IMR-90 (cell line): ENCODE data around the gene ABCA9. TPM values are rescaled to one million over a fixed set of nuclear protein-coding genes. Genes with fewer than 3 reads are reported as not detected.

Experiments used
- ATAC-seq: fragments of 200-7000 bp; cut with Tn5 transposase; 2 replicates; pipeline ENCODE4 v1.9.1; 2020; ENCODE audit warnings: low read depth, mild to moderate bottlenecking, moderate library complexity
- BruUV-seq: library from RNA; stranded (reverse); fragments of 400-500 nt; replicated peaks from 2 replicates; lab custom pipeline; 2021; lab: Mats Ljungman, UMichigan
- CTCF ChIA-PET: fragments of 300-600 bp; formaldehyde crosslinking; extraction: SDS; loops from one replicate; lab custom pipeline; 2021; ENCODE audit warnings: antibody characterized with exemption; lab: Yijun Ruan, JAX
- POLR2A ChIA-PET: fragments of 300-600 bp; sonication (Branson Sonifier 250); formaldehyde crosslinking; loops from one replicate; lab custom pipeline; 2022; ENCODE audit warnings: antibody characterized with exemption; ENCODE audit not compliant: unreplicated experiment; lab: Charles Lee
- DNase-seq: peaks from one replicate; pipeline ENCODE4 v3.0.0; 2013
- H2AFZ ChIP-seq: replicated peaks from 2 replicates; pipeline ENCODE3; 2013; ENCODE audit warnings: low read length, mild to moderate bottlenecking; ENCODE audit not compliant: poor library complexity
- H2AK5ac ChIP-seq: 2 replicates; pipeline ENCODE4 v1.6.1; 2013; ENCODE audit warnings: low read depth, low read length, inconsistent platforms
- H2AK9ac ChIP-seq: replicated peaks from 2 replicates; pipeline ENCODE3; 2013; ENCODE audit warnings: mild to moderate bottlenecking, low read depth, low read length, moderate library complexity; ENCODE audit not compliant: poor library complexity
- H2BK120ac ChIP-seq: 2 replicates; pipeline ENCODE4 v1.6.1; 2013; ENCODE audit warnings: low read depth, low read length, inconsistent platforms
- H2BK15ac ChIP-seq: 3 replicates; pipeline ENCODE4 v1.6.1; 2013; ENCODE audit warnings: low read depth, low read length, inconsistent platforms
- H2BK20ac ChIP-seq: 2 replicates; pipeline ENCODE4 v1.6.1; 2013; ENCODE audit warnings: low read depth, mild to moderate bottlenecking, inconsistent platforms, low read length, moderate library complexity
- H2BK5ac ChIP-seq: 2 replicates; pipeline ENCODE4 v1.6.1; 2013; ENCODE audit warnings: mild to moderate bottlenecking, low read depth, low read length, inconsistent platforms; ENCODE audit not compliant: poor library complexity, severe bottlenecking
- H3K14ac ChIP-seq: replicated peaks from 2 replicates; pipeline ENCODE4 v1.6.1; 2013; ENCODE audit warnings: low read depth, low read length, inconsistent platforms
- H3K18ac ChIP-seq: 2 replicates; pipeline ENCODE4 v1.6.1; 2013; ENCODE audit warnings: low read depth, low read length, control low read depth
- H3K23ac ChIP-seq: 2 replicates; pipeline ENCODE4 v1.6.1; 2013; ENCODE audit warnings: low read depth, low read length, inconsistent platforms
- H3K27ac ChIP-seq: 2 replicates; pipeline ENCODE4 v1.5.1; 2013; ENCODE audit warnings: mild to moderate bottlenecking, control low read depth, low read length; ENCODE audit not compliant: insufficient read depth
- H3K27me3 ChIP-seq: 2 replicates; pipeline ENCODE4 v1.6.1; 2013; ENCODE audit warnings: low read length; ENCODE audit not compliant: control insufficient read depth, insufficient read depth
- H3K36me3 ChIP-seq: 2 replicates; pipeline ENCODE4 v1.6.1; 2013; ENCODE audit warnings: low read length, mixed read lengths; ENCODE audit not compliant: control insufficient read depth, insufficient read depth
- H3K4ac ChIP-seq: 2 replicates; pipeline ENCODE4 v1.6.1; 2013; ENCODE audit warnings: low read depth, low read length, inconsistent platforms
- H3K4me1 ChIP-seq: 2 replicates; pipeline ENCODE4 v1.6.1; 2013; ENCODE audit warnings: low read length, mixed read lengths; ENCODE audit not compliant: control insufficient read depth, insufficient read depth
- H3K4me2 ChIP-seq: 2 replicates; pipeline ENCODE4 v1.6.1; 2013; ENCODE audit warnings: low read depth, mild to moderate bottlenecking, control low read depth, low read length, moderate library complexity
- H3K4me3 ChIP-seq: 2 replicates; pipeline ENCODE4 v1.5.1; 2013; ENCODE audit warnings: low read depth, mild to moderate bottlenecking, control low read depth, low read length, moderate library complexity; ENCODE audit not compliant: insufficient read depth
- H3K56ac ChIP-seq: 2 replicates; pipeline ENCODE4 v1.6.1; 2013; ENCODE audit warnings: low read length, inconsistent platforms; ENCODE audit not compliant: insufficient read depth; ENCODE audit errors: extremely low read depth
- H3K79me1 ChIP-seq, 2 experiments: 2 replicates each; pipeline ENCODE4 v1.6.1; 2013; ENCODE audit warnings: low read length in 2 of 2, inconsistent platforms in 1 of 2, low read depth in 1 of 2
- H3K9ac ChIP-seq: 2 replicates; pipeline ENCODE4 v1.6.1; 2013; ENCODE audit warnings: low read depth, low read length, control low read depth
- H3K9me1 ChIP-seq: 2 replicates; pipeline ENCODE4 v1.6.1; 2013; ENCODE audit warnings: low read length, inconsistent platforms; ENCODE audit not compliant: insufficient read depth
- H3K9me3 ChIP-seq: 2 replicates; pipeline ENCODE4 v1.6.1; 2013; ENCODE audit warnings: low read length; ENCODE audit not compliant: control insufficient read depth, insufficient read depth
- H4K20me1 ChIP-seq: 2 replicates; pipeline ENCODE4 v1.6.1; 2013; ENCODE audit warnings: low read length, inconsistent platforms; ENCODE audit not compliant: insufficient read depth
- H4K5ac ChIP-seq: 2 replicates; pipeline ENCODE4 v1.6.1; 2013; ENCODE audit warnings: mild to moderate bottlenecking, low read depth, low read length, control low read depth
- H4K8ac ChIP-seq, 2 experiments: 2 replicates each; pipeline ENCODE4 v1.6.1; 2013; ENCODE audit warnings: low read depth in 2 of 2, low read length in 2 of 2, control low read depth in 1 of 2, inconsistent platforms in 1 of 2
- H4K91ac ChIP-seq: 2 replicates; pipeline ENCODE4 v1.6.1; 2013; ENCODE audit warnings: low read depth, low read length, inconsistent platforms; ENCODE audit not compliant: insufficient read depth
- CEBPB ChIP-seq: IDR thresholded peaks from 2 replicates; pipeline ENCODE4 v1.6.1; 2012; ENCODE audit warnings: low read depth, low read length, improper control_type of control experiment
- CHD1 ChIP-seq: IDR thresholded peaks from 2 replicates; pipeline ENCODE4 v1.6.1; 2012; ENCODE audit warnings: low read depth, low read length, improper control_type of control experiment
- CTCF ChIP-seq: conservative IDR thresholded peaks from 2 replicates; pipeline ENCODE4 v1.5.1; 2012; ENCODE audit warnings: mild to moderate bottlenecking, low read depth, low read length, improper control_type of control experiment
- FOS ChIP-seq: fragments of 150-350 bp; IDR thresholded peaks from 2 replicates; pipeline ENCODE4 v1.6.1; 2016; ENCODE audit warnings: low read depth, low read length
- MAZ ChIP-seq: IDR thresholded peaks from 2 replicates; pipeline ENCODE4 v1.6.1; 2012; ENCODE audit warnings: low read depth, mild to moderate bottlenecking, low read length, improper control_type of control experiment, moderate library complexity, borderline replicate concordance
- MXI1 ChIP-seq: IDR thresholded peaks from 2 replicates; pipeline ENCODE4 v1.6.1; 2012; ENCODE audit warnings: low read depth, mild to moderate bottlenecking, low read length, moderate library complexity, borderline replicate concordance
- POLR2A ChIP-seq: IDR thresholded peaks from 2 replicates; pipeline ENCODE4 v1.6.1; 2012; ENCODE audit warnings: mild to moderate bottlenecking, low read depth, low read length
- RAD21 ChIP-seq: IDR thresholded peaks from 2 replicates; pipeline ENCODE4 v1.6.1; 2012; ENCODE audit warnings: low read length, improper control_type of control experiment
- SMC3 ChIP-seq: fragments of 150-350 bp; IDR thresholded peaks from 2 replicates; pipeline ENCODE4 v1.6.1; 2016; ENCODE audit warnings: low read depth, mild to moderate bottlenecking, antibody characterized with exemption, low read length, moderate library complexity
- USF2 ChIP-seq: fragments of 150-350 bp; IDR thresholded peaks from 2 replicates; pipeline ENCODE4 v1.6.1; 2017; ENCODE audit warnings: mild to moderate bottlenecking, antibody characterized with exemption, low read length, low read depth
- WGBS, 2 experiments: methylation state at CpG; one replicate each; pipeline versions ENCODE4 v1.1.5 to v1.1.7; 2013; ENCODE audit warnings: missing lambda C conversion rate in 2 of 2; ENCODE audit not compliant: insufficient read length in 1 of 2; ENCODE audit errors: extremely low coverage in 2 of 2; 5-methylcytosine and 5-hydroxymethylcytosine counted together
- dilution Hi-C: fragments of 300-500 bp; cut with HindIII; formaldehyde crosslinking; loops from one replicate; pipeline ENCODE4 v1.14.3; 2018; ENCODE audit warnings: low sequenced_read_pairs; ENCODE audit not compliant: unreplicated experiment
- in situ Hi-C: fragments of 300-500 bp; cut with MboI; formaldehyde crosslinking; loops from 3 replicates; pipeline ENCODE4 v1.14.3; 2019; ENCODE audit warnings: low sequenced_read_pairs, inconsistent platforms, mixed read lengths
- intact Hi-C: fragments of 100-400 bp; cut with micrococcal nuclease; formaldehyde crosslinking; loops from 2 replicates; pipeline ENCODE4 v1.10.0; 2022
- polyA plus RNA-seq, 3 experiments: library from polyadenylated mRNA; depleted of rRNA; stranded (reverse); fragments of >200 nt; gene quantifications; 2 replicates each; pipeline ENCODE4 v1.2.3, GENCODE V29; 2012; ENCODE audit warnings: low replicate concordance in 1 of 3
- total RNA-seq: library from RNA; depleted of rRNA; stranded (reverse); fragments of >200 nt; gene quantifications from 2 replicates; pipeline ENCODE4 v1.2.3, GENCODE V29; 2012
- TF ChIP-seq, protein P1 (sequence below): fragments of 150-350 bp; IDR thresholded peaks from 2 replicates; pipeline ENCODE4 v1.6.1; 2016; ENCODE audit warnings: low read depth, mild to moderate bottlenecking, low read length, moderate library complexity, borderline replicate concordance

The ABCA9 gene
- total and polyA plus RNA-seq, 2 of the 4 experiments (the other 2 are of a cell fraction): under 0.01 TPM; not detected in 1

- TF ChIP-seq MAZ (no peak), FOS (no peak)
Observed at GRCh38 chr17:69047368-69048263, 13.1 kb downstream of the ABCA9 start (continued).

DNA sequence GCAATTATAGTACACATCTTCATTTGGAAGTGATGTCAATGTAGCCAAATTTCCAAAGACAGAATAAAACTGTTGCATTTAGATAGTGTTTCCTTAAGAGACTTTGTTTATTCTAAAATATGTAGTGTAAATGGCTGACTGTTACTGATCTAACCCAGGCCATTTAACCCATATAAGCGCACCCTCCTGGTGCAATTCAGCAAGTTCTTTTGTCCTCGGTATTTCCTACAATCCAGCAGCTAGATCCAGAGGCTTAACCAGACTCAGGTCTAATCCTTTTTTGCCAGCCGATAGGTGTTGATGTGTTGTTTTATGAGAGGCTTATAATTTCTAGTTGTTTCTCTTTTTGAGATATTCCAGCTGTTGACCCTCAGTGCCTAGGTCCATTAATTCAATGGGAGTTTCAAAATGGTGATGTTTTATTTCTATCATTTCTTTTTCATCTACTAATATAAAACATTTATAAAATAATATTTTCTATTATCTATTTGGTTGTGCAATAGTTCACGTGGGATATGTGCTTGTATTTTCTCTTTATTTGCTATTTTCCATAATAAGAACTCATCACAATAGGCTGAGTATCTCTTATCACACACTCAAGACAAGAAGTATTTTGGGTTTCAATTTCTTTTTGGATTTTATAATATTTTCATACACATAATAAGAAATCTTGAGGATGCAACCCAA, 14.5 kb downstream of the ABCA9 start:
- no peak overlapping the region for H2BK20ac ChIP-seq
- peak overlapping the region; percentile 13; the same call in 1 of the 2 replicates for H3K27ac ChIP-seq
- H3K9ac ChIP-seq: no peak overlapping the region
- H3K4ac ChIP-seq: no peak overlapping the region
- H3K56ac ChIP-seq: no peak overlapping the region
- H3K79me1 ChIP-seq: no peaks in the 10 kb centered on the region
- no peak overlapping the region; the same call in 1 of the 2 replicates for H4K5ac ChIP-seq
- no peaks in the 10 kb centered on the region for H3K36me3 ChIP-seq
- H3K4me2 ChIP-seq: no peak overlapping the region
- H3K4me1 ChIP-seq: peaks cover 5% of the 10 kb centered on the region; the same call in 1 of the 2 replicates
- no peak overlapping the region for H2BK5ac ChIP-seq
- whole genome bisulfite sequencing, 2 experiments: no CpG with 5 or more reads among the region's 4 CpGs
- no peak overlapping the region for H2AFZ ChIP-seq
- H2AK9ac ChIP-seq: no peak overlapping the region
- no peak overlapping the region; the same call in 1 of the 2 replicates for H3K18ac ChIP-seq
- H4K20me1 ChIP-seq: no peaks in the 10 kb centered on the region
- H4K91ac ChIP-seq: no peak overlapping the region
- ChIA-PET POLR2A (no interaction called here), CTCF (no interaction called here)
- H2BK120ac ChIP-seq: no peak overlapping the region
- ATAC-seq (no peak), DNase-seq (no peak)
- no peak overlapping the region for H3K14ac ChIP-seq
- peaks cover 2% of the 10 kb centered on the region; the same call in 1 of the 2 replicates for H3K9me1 ChIP-seq
- in situ Hi-C loops: no loop called here
- dilution Hi-C loops: no loop called here
- no peak overlapping the region for H4K8ac ChIP-seq
- intact Hi-C loops: no loop called here
- no peak overlapping the region for H3K23ac ChIP-seq
- H2AK5ac ChIP-seq: no peak overlapping the region
- no peak overlapping the region for H2BK15ac ChIP-seq
- no peaks in the 10 kb centered on the region for H3K27me3 ChIP-seq
- H3K4me3 ChIP-seq: no peak overlapping the region
- no peaks in the 10 kb centered on the region for H3K9me3 ChIP-seq
- BruUV-seq: no TSS peak
- no peak for TF ChIP-seq CEBPB
- TF ChIP-seq RAD21: no peak
- TF ChIP-seq MXI1: no peak
- TF ChIP-seq POLR2A: no peak
- TF ChIP-seq CTCF: no peak
- no peak for TF ChIP-seq CHD1
- no peak for TF ChIP-seq USF2
- no peak for TF ChIP-seq SMC3
- TF ChIP-seq, protein P1, sequence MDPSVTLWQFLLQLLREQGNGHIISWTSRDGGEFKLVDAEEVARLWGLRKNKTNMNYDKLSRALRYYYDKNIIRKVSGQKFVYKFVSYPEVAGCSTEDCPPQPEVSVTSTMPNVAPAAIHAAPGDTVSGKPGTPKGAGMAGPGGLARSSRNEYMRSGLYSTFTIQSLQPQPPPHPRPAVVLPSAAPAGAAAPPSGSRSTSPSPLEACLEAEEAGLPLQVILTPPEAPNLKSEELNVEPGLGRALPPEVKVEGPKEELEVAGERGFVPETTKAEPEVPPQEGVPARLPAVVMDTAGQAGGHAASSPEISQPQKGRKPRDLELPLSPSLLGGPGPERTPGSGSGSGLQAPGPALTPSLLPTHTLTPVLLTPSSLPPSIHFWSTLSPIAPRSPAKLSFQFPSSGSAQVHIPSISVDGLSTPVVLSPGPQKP: no peak
- no peak for TF ChIP-seq FOS
